OCI-LY1 (cell line): Measurements from ENCODE around the gene RAB10.

Source experiments
- H2AFZ ChIP-seq: fragments of 200-600 bp; sonication (generic), shearing (Covaris generic); 2 replicates; pipeline ENCODE4 v1.6.0; 2014; ENCODE audit warnings: antibody characterized with exemption, mild to moderate bottlenecking, low read length
- H3F3A ChIP-seq: fragments of 200-600 bp; sonication (generic), shearing (Covaris generic); 2 replicates; pipeline ENCODE4 v1.6.0; 2014; ENCODE audit warnings: mild to moderate bottlenecking, antibody characterized with exemption, low read length, moderate library complexity; ENCODE audit not compliant: insufficient read depth
- H3K27ac ChIP-seq: fragments of 200-600 bp; sonication (generic); 2 replicates; pipeline ENCODE4 v1.5.1; 2014; ENCODE audit warnings: low read length, mixed run types, mild to moderate bottlenecking, low read depth; ENCODE audit not compliant: poor library complexity, severe bottlenecking
- H3K27me3 ChIP-seq: fragments of 200-600 bp; sonication (generic); 2 replicates; pipeline ENCODE4 v1.6.0; 2014; ENCODE audit warnings: antibody characterized with exemption, mild to moderate bottlenecking, low read length, moderate library complexity; ENCODE audit not compliant: insufficient read depth
- H3K36me3 ChIP-seq: fragments of 200-600 bp; sonication (generic); 2 replicates; pipeline ENCODE4 v1.6.1; 2014; ENCODE audit warnings: mild to moderate bottlenecking, antibody characterized with exemption, low read length, moderate library complexity, mixed read lengths; ENCODE audit not compliant: insufficient read depth
- H3K4me1 ChIP-seq: fragments of 200-600 bp; sonication (generic); 2 replicates; pipeline ENCODE4 v1.5.1; 2014; ENCODE audit warnings: mild to moderate bottlenecking, low read length, moderate library complexity; ENCODE audit not compliant: insufficient read depth, severe bottlenecking
- H3K4me2 ChIP-seq: fragments of 200-600 bp; sonication (generic), shearing (Covaris generic); 2 replicates; pipeline ENCODE4 v1.6.1; 2014; ENCODE audit warnings: low read length
- H3K4me3 ChIP-seq: fragments of 200-600 bp; sonication (generic); 2 replicates; pipeline ENCODE4 v1.5.1; 2014; ENCODE audit warnings: low read length, low read depth, mild to moderate bottlenecking, mixed read lengths; ENCODE audit not compliant: poor library complexity, severe bottlenecking
- H3K79me2 ChIP-seq: fragments of 200-600 bp; shearing (Covaris generic); 2 replicates; pipeline ENCODE4 v1.6.1; 2016; ENCODE audit warnings: mixed run types, low read length, mixed read lengths; ENCODE audit not compliant: insufficient read depth
- H3K9ac ChIP-seq: fragments of 200-600 bp; sonication (generic), shearing (Covaris generic); 2 replicates; pipeline ENCODE4 v1.6.1; 2014; ENCODE audit warnings: mild to moderate bottlenecking, low read length, mixed read lengths
- H3K9me2 ChIP-seq: fragments of 200-600 bp; sonication (generic), shearing (Covaris generic); 2 replicates; pipeline ENCODE4 v1.6.1; 2014; ENCODE audit warnings: low read depth, mild to moderate bottlenecking, low read length, mixed read lengths
- H3K9me3 ChIP-seq: fragments of 200-600 bp; shearing (Covaris generic); 2 replicates; pipeline ENCODE4 v1.6.1; 2014; ENCODE audit warnings: low read length, mixed read lengths
- H4K20me1 ChIP-seq: fragments of 200-600 bp; sonication (generic), shearing (Covaris generic); 2 replicates; pipeline ENCODE4 v1.6.0; 2016; ENCODE audit warnings: mild to moderate bottlenecking, low read length; ENCODE audit not compliant: insufficient read depth
- CTCF ChIP-seq: fragments of 200-600 bp; sonication (generic), shearing (Covaris generic); IDR thresholded peaks from 2 replicates; pipeline ENCODE4 v1.5.1; 2017; ENCODE audit warnings: mild to moderate bottlenecking, antibody characterized with exemption, low read length, moderate library complexity, mixed read lengths
- EZH2 ChIP-seq: fragments of 200-600 bp; sonication (generic), shearing (Covaris generic); IDR thresholded peaks from 2 replicates; pipeline ENCODE4 v1.8.0; 2017; ENCODE audit warnings: borderline replicate concordance, mixed run types, mild to moderate bottlenecking, antibody characterized with exemption, low read length, moderate library complexity, mixed read lengths

The RAB10 gene

DNA sequence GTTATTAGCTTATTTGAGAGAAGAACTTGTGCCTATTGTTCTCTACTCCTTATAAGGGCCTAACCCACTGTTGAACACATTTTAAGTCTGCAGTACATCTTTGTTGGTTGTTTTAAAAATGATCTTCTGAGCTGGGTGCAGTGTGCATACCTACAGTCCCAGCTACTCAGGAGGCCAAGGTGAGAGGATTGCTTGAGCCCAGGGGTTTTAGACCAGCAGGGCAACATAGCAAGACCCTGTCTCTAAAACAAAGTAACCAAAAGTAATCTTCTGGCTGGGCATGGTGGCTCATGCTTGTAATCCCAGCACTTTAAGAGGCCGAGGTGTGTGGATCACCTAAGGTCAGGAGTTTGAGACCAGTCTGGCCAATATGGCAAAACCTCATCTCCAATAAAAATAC, 25.8 kb upstream of the RAB10 start:
- Histone ChIP-seq H3K79me2 (no peaks in the 10 kb centered on the region), H3K9me2 (no peaks in the 10 kb centered on the region), H3K27ac (no peak overlapping the region), H4K20me1 (no peaks in the 10 kb centered on the region), H3K9ac (no peak overlapping the region), H3K9me3 (peaks cover 4% of the 10 kb centered on the region; the same call in 1 of the 2 replicates), H3K4me1 (no peaks in the 10 kb centered on the region), H2AFZ (no peak overlapping the region), H3K36me3 (no peaks in the 10 kb centered on the region), H3K27me3 (no peaks in the 10 kb centered on the region), H3F3A (no peaks in the 10 kb centered on the region), H3K4me2 (no peak overlapping the region), H3K4me3 (no peak overlapping the region)
- TF ChIP-seq EZH2 (no peak), CTCF (no peak)

DNA sequence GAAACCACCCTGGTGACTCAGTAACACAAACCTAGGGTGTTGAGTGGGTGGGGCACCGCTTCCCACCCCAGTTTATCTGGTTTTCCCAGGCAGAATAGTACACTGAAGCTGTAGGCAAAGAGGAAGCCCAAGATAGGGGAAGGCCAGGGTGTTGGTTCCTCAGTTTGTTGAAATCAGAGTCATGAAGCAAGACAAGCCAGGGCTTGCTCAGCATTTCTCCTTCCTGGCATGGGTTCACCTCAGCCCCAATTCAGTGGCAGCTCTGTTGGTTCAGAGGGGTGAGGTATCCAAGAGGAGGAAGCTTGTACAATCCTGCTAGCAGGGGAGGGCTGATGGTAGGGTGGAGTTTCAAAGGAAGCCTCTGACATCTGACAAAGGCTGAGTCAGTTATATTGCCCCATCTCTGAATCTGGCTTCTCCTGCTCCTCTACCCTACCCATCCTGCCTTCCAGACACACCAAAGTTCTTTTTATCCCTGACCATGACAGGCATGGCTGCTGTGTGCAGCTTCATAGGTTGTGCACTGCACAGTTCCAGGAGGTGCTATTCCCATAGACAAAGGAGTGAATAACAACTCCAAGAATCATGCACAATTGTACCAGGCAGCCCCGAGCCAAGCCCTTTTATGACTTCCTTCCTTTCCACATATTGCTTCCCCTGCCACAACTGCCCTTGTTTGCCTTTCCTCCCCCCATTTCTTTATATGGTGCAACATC, 24.9 kb upstream of the RAB10 start:
- Histone ChIP-seq H2AFZ (no peak overlapping the region), H3K4me2 (no peak overlapping the region), H3K9me3 (peaks cover 4% of the 10 kb centered on the region; the same call in 1 of the 2 replicates), H3K9ac (no peak overlapping the region), H3K36me3 (no peaks in the 10 kb centered on the region), H3K4me1 (no peaks in the 10 kb centered on the region), H3F3A (no peaks in the 10 kb centered on the region), H3K27ac (no peak overlapping the region), H3K9me2 (no peaks in the 10 kb centered on the region), H4K20me1 (no peaks in the 10 kb centered on the region), H3K4me3 (no peak overlapping the region), H3K79me2 (no peaks in the 10 kb centered on the region), H3K27me3 (no peaks in the 10 kb centered on the region)
- no peak for TF ChIP-seq CTCF
- TF ChIP-seq EZH2 = no peak

DNA sequence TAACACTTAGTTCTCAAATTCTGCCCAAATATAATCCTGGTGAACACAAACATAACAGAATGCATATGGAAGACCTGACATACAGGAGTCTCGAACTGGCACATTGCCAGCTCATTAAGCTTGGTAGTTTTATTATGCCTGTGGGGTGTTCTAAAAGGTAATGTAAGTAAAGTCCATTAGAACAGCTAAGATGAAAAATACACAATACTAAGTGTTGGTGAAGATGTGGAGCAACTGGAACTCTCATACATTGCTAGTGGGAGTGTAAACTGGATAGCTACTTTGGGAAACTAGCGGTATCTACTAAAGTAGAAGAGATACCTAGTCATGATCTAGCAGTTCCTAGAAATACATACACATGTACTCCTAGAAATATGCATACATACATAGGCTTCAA, 24.3 kb upstream of the RAB10 start:
- no peak overlapping the region for H3K4me2 ChIP-seq
- no peak overlapping the region for H3K27ac ChIP-seq

More for the DNA sequence above, 24.3 kb upstream of the RAB10 start:
- TF ChIP-seq EZH2 = no peak
- no peak for TF ChIP-seq CTCF
- H3K4me3 ChIP-seq = no peak overlapping the region
- no peaks in the 10 kb centered on the region for H3K4me1 ChIP-seq
- H2AFZ ChIP-seq = no peak overlapping the region
- H3K36me3 ChIP-seq = no peaks in the 10 kb centered on the region
- H4K20me1 ChIP-seq = no peaks in the 10 kb centered on the region
- H3K9ac ChIP-seq = no peak overlapping the region
- H3K9me3 ChIP-seq = peaks cover 4% of the 10 kb centered on the region; the same call in 1 of the 2 replicates
- no peaks in the 10 kb centered on the region for H3F3A ChIP-seq
- no peaks in the 10 kb centered on the region for H3K27me3 ChIP-seq
- no peaks in the 10 kb centered on the region for H3K79me2 ChIP-seq
- H3K9me2 ChIP-seq = no peaks in the 10 kb centered on the region
